VCaP (cell line): ENCODE data around the gene NNAT.

ENCODE experiments used
- H3K27ac ChIP-seq: fragments of 450-650 bp; 2 replicates; pipeline ENCODE4 v1.5.1; 2017
- CTCF ChIP-seq: fragments of 450-650 bp; conservative IDR thresholded peaks from 2 replicates; pipeline ENCODE4 v1.5.1; 2017; ENCODE audit warnings: mild to moderate bottlenecking, moderate library complexity

NNAT gene

GRCh38 chr20:37503256-37503927, 17.7 kb upstream of the NNAT start:
- TF ChIP-seq CTCF = no peak
- no peak overlapping the region for H3K27ac ChIP-seq

- no peak for TF ChIP-seq CTCF
- H3K27ac ChIP-seq = no peak overlapping the region
Measured at GRCh38 chr20:37504404-37505096, 16.5 kb upstream of the NNAT start.

- no peak overlapping the region for H3K27ac ChIP-seq
- no peak for TF ChIP-seq CTCF
Measured at GRCh38 chr20:37505263-37506151, 15.5 kb upstream of the NNAT start.

- TF ChIP-seq CTCF = no peak
- H3K27ac ChIP-seq = no peak overlapping the region
Measured at GRCh38 chr20:37506152-37506725, 14.8 kb upstream of the NNAT start.

GRCh38 chr20:37510226-37510625, 10.8 kb upstream of the NNAT start:
- no peak overlapping the region for H3K27ac ChIP-seq
- TF ChIP-seq CTCF = no peak

- H3K27ac ChIP-seq = no peak overlapping the region
- TF ChIP-seq CTCF = no peak
Measured at GRCh38 chr20:37511610-37512275, 9.3 kb upstream of the NNAT start.
